NCI-H82 treated with DMSO at 0.1 percent for 48 hours (cell line): ENCODE data around the gene IPPK.

ENCODE experiments used
- DNase-seq: peaks from one replicate; lab custom pipeline; 2025; ENCODE audit not compliant: unreplicated experiment; lab: John Stamatoyannopoulos, UW

Gene IPPK

DNA sequence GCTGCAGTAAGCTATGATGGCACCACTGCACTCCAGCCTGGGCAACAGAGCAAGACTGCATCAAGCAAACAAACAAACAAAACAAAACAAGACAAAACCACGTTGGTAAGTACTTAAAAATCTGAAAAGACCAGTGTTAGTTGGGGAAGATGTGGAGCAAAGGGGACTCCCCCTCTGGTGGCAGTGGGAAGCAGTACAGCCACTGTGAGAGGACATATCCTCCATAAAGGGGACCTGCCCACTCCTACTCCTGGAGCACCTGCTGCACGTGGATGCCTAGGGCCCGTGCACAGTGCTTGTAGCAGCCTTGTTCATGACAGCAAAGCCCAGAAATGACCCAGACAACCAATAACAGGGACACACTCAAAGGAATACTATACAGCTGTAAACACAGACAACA, 17.0 kb upstream of the IPPK start:
- DNase-seq, result no peak

DNA sequence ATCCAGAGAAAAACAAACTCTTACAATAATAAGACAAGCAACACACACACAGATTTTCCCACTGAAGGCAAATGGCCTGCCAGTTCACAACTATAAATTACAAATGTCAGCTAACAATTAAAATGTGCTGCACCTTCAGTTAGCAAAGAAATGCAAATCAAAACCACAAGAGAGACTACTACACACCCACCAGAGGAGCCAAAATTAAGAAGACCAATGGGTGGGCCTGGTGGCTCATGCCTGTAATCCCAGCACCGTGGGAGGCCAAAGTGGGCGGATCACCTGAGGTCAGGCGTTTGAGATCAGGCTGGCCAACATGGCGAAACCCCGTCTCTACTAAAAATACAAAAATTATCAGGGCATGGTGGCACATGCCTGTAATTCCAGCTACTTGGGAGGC, 15.1 kb upstream of the IPPK start:
- no peak for DNase-seq

DNA sequence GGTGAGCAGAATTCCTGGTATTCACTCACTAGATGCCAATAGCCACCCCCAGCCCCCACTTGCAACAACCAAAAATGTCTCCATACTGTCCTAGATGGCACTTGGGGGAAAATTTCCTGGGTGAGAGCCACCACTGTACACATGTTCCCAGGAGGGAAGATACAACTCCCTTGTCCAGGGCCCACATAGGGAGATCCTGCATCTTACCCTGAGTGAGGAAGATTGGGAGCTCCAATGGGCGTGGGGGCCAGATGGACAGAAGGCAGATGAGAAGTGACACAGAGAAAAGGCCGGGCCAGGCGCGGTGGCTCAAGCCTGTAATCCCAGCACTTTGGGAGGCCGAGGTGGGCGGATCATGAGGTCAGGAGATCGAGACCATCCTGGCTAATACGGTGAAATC, 12.3 kb upstream of the IPPK start:
- DNase-seq, result no peak

DNA sequence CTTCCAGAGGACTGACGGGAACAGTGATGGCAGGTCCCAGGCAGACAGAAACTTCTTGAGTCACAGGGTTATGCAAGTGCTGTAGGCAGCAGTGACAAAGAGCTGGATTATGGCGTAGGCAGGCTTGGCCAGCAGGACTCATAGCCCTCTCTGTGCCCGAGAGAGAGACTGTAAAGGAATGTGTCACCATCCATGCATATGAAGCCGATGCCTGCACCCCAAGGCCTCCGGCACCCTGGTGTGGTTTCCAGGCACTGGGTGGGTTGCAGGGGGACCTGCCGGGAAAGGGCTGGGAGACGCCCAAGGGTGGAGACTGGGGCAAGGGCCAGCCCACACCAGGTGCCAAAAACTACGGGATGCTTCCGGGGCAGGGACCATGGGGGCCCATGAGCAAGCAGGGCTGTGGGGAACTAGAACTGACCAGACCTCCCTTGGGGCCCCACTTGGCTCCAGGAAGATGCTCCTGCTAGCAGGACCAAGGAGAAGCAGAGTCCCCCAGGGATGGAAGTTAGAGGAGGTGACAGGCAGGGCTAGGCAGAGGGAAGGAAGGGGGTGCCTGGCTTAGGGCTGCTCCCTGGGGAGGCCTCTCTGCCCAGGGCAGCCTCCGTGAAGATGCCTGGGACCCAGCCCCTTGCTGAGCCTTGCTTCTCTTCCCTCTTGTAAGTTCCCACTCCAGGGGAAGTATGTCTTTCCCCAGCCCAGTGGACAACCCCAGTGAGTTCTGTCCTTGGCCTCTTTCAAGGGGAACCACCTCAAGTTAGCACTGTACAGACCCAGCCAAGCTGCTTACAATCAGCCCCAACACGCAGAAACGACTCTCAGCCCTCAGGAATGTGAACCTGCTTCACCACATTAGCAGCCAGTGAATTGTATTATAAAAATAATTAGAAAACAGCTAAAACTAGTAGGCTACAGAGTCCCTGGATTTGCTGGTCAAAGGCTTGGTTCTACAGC, 10.5 kb upstream of the IPPK start:
- DNase-seq, result no peak

DNA sequence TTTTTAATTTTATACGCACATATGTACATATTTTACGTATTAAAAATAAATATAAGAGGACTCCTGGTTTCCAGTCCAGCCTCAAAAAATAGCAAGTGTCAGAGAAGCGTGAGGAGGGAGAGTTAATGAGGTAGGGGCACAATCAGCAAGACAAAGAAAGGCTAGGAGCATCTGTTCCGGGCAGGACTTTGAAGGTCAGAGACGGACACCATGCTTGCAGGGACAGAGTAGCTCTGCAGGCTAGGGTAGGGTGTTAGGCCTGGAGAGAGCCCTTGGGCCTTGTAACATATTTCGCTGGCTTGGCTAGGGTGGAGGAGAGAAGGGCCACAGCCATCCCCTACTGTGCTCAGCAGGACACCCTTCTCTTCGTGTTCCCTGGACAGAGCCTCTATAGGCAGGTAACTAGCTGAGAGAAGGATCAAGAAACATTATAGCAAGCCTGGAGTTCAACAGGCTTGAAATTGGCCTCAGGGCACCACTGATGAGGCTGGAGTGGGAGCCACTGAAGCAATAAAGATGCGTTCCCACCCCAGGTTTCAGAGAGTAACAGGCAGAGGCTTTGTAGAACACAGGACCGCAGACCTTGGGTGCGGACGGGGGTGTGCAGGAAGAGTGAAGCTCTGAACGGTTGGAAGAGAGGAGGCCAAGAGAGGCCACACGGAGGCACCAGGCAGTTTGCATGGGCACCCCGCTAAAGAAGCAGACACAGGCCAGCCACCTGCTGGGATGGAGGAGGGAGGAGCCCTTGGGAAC, 9.7 kb upstream of the IPPK start:
- DNase-seq, result no peak

DNA sequence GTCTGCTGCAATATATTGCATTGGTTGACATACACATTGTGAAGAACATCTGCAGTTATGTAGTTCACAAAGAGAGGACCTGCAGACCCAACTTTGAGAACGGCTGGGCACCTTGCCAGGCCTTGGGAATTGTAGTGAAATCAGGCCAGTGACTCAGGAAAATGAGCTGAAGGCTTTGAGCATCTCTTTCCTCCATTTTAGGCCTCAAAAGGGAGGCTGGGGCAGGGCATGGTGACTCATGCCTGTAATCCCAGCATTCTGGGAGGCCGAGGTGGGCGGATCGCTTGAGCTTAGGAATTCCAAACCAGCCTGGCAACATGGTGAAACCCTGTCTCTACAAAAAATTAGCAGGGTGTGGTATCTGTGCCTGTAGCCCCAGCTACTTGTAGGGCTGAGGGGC, 1.4 kb upstream of the IPPK start:
- no peak for DNase-seq

DNA sequence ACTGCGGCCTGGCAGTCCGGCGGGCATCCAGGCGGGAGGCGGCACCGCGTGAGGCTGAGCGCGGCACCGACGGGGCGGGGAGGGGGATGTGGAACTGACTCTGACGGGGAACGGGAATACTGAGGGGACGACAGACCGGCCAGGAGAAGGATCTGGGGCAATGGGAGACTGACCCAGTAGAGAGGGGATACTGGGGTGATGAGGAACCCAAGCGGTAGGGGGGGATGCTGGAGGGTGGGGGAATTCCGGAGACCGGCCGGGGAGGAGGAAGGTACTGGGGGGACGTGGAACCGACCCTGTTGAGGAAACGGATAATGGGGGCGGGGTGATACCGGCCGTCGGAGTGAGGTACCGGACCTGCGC, 423 bp downstream of the IPPK start:
- no peak for DNase-seq

DNA sequence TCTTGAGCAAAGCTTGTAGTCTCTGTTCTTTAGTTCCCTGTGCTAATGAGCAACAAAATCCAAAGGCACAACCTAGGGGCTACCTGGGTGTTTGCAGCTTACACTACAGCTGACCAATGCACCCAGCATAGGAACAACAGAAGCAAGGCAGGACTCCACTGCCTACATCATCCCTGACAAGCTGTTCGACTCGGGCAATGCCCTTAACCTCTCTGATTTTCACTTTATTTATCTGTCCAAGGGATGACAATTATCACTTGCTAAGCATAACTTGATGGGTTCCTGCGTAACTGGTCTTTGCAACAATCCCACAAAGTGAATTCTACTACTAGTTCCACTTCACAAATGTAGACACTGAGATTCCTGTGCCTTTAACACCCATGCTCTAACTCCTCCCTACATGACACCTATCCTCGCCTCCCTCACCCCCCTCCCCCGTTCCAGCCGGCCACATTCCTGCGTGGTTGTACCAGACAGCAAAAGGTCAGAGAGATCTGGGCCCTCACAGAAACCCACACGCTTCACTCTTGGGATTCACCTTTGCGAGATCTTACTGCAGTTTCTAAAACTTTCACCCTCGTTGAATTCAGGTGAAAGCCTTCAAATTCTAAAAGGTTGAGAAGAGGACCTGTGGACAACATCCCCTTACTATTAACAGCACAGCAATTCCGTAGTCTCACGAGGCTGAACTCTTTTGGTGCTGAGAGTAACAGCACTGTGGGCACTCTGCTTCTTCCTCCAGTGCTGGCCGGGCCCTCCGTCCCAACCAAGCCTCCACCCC, 995 bp downstream of the IPPK start:
- no peak for DNase-seq

DNA sequence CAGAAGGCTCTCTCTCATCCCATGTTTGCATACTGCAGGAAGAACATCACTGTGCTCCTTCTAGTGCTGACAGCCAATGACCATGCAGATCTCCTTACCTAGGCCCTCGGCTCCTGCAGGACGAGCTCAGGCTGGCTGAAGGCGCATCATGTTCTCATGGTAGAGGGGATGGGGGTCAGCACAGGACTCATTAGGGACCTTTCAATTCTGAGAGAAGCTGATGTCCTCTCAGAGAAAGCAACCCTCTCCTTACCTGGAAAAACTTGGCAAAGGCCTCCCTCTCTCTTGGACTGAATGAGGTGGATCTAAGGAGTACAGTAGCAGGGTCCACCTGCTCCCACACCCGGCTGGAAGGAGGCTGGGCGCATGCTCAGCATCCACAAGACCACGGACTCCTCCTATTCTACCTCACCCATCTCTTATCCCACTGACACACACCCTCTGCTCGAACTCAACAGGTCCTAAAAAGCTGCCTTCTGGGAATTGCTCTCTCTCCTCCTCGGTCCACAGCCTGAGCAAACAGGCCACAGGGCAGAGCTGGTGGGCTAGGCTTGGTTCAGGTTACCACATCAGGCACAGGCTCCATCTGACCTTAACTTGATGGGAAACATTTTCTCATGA, 2.9 kb downstream of the IPPK start:
- DNase-seq, result no peak

DNA sequence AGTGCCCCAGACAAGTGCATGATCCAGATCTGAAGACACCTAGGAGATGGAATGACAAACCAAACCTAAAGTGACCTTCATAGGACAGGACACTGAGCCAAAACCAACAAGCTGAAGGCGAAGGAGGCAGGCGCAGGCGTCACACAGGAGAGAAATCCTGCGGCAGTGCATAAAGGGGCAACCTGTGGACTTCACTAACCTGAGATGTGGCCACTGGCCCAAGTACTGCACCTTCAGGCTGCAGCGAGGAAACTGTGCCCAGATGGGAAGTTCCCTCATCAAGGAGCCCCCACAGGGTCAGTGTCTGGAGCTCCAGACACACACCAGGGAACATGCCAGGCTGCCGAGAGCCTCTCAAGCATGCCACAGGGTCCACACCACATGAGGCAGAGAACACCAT, 3.7 kb downstream of the IPPK start:
- no peak for DNase-seq

DNA sequence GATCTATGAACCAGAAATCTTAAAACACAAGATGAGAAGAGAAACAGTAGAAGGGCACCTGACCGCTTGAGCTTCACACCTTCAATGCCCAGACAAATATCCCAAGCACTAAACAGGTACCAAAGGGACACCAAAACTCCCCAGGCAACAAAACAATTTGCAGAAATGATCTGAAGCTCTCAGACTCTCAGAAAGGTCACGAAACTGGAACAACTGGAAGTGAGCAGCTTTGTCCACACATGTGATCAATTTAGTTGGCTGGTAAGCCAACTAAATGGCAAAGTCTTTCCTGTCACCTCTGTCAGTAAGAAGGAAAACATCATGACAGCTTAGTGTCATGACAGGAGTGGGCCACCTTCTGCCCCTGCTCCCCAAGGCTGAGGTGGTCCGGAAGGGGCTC, 4.1 kb downstream of the IPPK start:
- DNase-seq, result no peak

DNA sequence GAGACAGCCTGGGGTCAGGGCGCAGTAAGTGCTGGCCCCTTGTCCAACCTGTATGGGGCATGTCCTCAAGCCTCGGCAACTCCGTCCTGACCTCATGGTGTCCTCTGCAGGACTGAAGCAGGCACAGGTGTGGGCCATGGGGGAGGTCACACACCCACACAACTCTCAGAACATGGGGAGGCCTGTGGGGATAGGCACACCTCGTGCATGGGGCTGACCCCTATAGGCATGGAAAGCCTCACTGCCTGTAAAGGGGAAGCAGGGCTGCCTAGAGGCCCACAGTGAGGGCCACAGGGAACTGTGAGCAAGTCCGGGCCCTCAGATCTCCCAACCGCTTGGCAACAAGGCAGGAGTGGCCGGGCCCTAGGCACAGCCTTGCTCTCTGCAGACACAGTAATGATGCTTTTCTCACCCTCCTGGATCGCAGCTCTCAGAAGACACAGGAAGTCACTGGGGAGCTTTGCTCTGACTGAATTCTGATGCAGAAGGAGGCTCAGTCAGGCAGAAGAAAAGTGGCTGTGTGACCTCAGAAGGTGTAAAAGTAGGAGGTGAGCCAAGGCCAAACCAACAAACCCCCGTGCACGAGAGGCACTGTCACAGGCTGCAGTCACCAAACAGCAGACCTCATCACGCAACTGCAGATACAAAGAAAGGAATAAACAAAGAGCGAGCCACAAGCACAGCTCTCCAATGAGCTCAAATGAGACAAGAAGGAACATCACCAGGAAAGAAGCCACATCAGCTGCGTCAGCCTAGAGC, 5.4 kb downstream of the IPPK start:
- DNase-seq, result no peak

DNA sequence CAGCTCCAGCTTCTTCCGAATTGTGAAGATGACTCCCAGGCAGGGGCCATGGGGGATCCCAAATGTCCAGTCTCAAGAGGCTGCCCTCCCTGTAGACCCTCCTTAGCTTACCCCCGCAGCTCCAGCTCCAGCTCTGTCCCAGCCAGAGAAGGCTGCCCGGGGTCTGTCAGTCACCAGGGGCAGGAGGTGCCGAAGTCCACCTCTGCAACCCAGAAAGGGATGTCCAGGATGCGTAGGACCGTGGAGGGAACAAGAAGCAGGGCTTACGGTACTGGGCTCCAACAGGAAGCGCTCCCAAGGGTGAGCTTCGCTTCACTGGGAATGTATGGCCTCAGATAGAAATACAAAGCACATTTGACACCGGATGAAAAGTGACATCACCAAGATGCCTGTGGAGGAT, 6.0 kb downstream of the IPPK start:
- no peak for DNase-seq

DNA sequence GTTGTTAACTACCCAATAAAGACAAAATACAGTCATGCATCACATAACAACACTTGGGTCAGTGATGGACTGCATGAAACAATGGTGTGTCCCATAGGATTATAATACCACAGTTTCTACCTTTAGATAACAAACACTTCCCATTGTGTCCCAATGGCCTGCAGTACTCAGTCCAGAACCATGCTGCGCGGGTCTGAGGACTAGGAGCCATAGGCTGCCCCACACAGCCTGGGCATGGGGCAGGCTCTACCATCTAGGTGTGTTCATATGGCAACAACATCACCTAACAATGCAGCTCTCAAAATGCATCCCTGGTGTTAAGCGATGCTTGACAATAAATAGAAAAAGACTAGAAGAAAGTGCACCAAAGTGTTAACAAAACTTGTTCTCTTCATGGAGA, 6.8 kb downstream of the IPPK start:
- DNase-seq, result no peak

DNA sequence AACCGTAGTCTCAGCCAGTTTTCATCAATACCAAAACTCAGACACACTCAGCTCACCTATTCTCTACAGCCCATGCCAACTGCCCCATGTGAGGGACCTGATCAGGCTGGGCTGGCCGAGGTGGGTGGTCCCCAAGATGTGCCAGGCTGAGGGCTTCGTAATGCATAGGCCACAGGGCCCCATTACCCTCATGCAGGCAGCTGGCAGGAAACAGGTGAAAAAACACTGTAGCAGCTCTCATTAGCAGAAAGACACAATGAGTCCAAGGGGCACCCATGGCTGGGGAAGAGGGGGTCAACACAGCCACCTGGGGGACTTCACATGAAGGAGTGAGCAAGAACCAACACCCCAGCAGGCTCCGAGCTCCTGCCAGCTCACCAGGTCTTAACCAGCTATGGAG, 8.2 kb downstream of the IPPK start:
- DNase-seq, result no peak

DNA sequence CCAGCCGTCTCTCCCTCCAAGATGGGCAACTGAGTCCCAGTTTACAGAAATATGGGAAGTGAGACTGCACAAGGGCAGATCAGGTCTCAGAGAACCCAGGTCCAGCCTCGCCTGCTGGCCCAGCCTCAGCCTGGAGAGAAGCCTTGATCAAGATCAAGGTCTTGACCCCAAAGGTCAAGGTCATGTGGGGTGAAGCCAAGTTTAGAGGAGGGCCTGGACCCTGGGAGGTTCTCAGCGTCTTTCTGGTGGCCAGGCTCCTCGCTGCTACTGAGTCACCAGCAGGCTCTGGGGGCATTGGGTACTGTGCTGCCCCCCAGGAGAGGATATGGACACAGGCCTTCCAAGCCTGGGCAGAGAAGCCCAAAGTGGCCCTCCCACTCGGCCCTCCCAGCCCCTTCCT, 8.8 kb downstream of the IPPK start:
- no peak for DNase-seq

DNA sequence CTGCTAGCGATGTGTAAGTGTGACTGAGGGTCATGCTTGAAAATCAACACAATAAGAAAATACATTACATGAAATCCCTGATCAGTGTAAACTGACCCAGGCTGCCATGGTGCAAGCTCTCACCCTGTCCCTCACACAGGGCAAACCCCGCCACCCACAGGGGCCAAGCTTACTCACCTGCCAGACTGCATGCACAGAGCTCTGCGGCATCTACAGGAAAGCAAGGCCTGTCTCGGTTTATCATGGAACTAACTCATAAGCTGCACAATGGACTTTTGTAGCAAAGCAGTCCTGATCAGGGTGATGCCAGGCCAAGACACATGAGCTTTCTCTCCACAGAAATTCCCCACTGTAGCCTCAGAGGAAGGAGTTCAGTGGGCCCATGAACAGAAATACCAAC, 9.7 kb downstream of the IPPK start:
- DNase-seq, result no peak

DNA sequence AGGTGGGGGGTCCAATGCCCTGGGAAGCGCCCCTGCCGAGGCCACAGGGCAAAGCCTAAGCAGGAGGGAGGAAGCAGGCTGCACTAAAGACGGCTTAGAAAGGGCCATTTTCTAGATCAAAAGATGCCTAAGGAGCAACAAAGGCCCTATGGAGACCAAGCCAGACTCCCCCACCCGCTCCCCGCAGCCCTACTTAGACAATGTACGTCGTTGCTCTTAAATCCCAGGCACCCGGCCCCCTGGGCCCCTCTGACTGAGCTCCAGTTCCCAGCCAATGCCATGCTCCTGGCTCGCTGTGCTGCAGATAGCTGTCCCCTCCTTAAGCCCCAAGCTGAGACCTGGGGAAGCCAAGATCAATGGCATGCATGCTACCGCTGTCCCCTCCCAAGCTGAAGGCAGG, 10.3 kb downstream of the IPPK start:
- DNase-seq, result no peak

DNA sequence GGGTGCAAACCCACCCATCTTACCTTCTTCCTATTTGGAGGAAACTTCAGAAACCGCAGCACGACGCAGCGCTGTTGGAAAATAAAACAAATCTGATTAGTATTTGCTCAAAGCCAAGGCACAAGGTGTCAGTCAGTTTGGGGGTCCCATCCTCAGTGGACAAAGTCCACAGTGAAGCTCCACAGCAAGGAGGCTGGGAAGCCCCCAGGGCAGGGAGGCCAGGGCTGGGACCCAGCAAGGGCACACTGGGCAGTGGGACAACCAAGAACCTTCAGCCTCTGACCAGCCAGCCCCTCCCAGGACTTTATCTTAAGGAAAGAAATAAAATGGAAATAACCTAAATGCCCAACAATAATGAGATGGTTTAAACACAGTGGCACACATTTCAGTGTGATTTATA, 11.3 kb downstream of the IPPK start:
- no peak for DNase-seq

DNA sequence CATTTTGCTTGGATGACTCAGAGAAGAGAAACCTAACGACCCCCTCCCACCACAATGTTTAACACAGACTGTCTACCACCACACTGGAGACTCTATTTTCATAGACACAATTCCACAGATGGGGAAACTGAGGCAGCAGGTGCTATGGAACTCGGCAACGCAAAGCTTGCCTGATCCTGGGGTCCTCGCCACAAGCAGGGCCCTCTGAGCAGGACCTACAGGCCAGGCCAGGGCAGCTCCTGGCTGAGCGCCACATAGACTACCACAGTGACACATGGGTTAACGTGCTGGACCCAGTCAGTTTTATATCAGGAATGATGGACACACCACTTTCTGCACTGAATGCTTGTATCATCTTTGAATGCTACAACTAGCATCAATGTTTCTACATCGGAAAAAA, 11.8 kb downstream of the IPPK start:
- DNase-seq, result no peak
